ENCODE measurements around the gene PPM1N. TPM values are rescaled to one million over a fixed set of nuclear protein-coding genes. Genes with fewer than 3 reads are reported as not detected.

The PPM1N gene
- polyA plus RNA-seq, 3 donors = 1.3 to 4.3 (median 2.7) TPM

- TF ChIP-seq CTCF (IDR thresholded peaks at IDR 0.05) = no peak
- 100% methylated on average over 4 of the region's 5 CpGs for WGBS (ENCODE audit: insufficient coverage)
Observed at GRCh38 chr19:45511074-45511473, 12.8 kb downstream of the PPM1N start.

GRCh38 chr19:45512881-45513483 is 14.7 kb downstream of the PPM1N start:
- 76% methylated on average over 5 of the region's 6 CpGs for WGBS (ENCODE audit: insufficient coverage)
- Histone ChIP-seq H3K79me2 (ENCODE audit: insufficient read depth, low read length) (peaks cover 99% of the 10 kb centered on the region), H3K4me2 (replicated peaks; ENCODE audit: extremely low read depth, low read length, poor library complexity, severe bottlenecking) (peak overlapping the region; percentile 59), H4K20me1 (ENCODE audit: insufficient read depth, low read length) (peaks cover 96% of the 10 kb centered on the region), H3K27me3 (ENCODE audit: control insufficient read depth in 2 of 2, insufficient read depth in 2 of 2, low read length in 2 of 2) (no peaks in the 10 kb centered on the region), H2AFZ (ENCODE audit: insufficient read depth, low read depth, low read length, poor library complexity, severe bottlenecking) (no peak overlapping the region), H3K27ac (ENCODE audit: low read depth in 1 of 2, low read length in 2 of 2) (peak overlapping the region in 1 of 2 donors; percentile 96), H3K9me3 (replicated peaks in 1 of 2; ENCODE audit: control insufficient read depth in 1 of 2, insufficient read depth in 1 of 2, low read length in 2 of 2) (no peaks in the 10 kb centered on the region), H3K4me3 (replicated peaks in 1 of 3; ENCODE audit: low read depth in 2 of 3, low read length in 3 of 3) (peak overlapping the region in 1 of 3 experiments; percentile 100), H3K4me1 (ENCODE audit: control insufficient read depth in 1 of 2, insufficient read depth in 2 of 2, low read length in 2 of 2) (peaks cover 78 to 81% of the 10 kb centered on the region in 2 donors), H3K36me3 (replicated peaks in 1 of 2; ENCODE audit: control insufficient read depth in 1 of 2, insufficient read depth in 2 of 2, low read length in 2 of 2) (peaks cover 11 to 34% of the 10 kb centered on the region in 2 donors), H3K9ac (ENCODE audit: insufficient read depth, low read length, poor library complexity, severe bottlenecking) (no peak overlapping the region)
- peaks cover 80% of the 10 kb centered on the region for H3K4me1 Mint-ChIP-seq
- no peaks in the 10 kb centered on the region for H3K9me3 Mint-ChIP-seq
- TF ChIP-seq CTCF (IDR thresholded peaks at IDR 0.05) = no peak
- no peaks in the 10 kb centered on the region for H3K27me3 Mint-ChIP-seq (ENCODE audit: low read depth in 3 of 3)
- H3K27ac Mint-ChIP-seq = peak overlapping the region; percentile 58 to 99 (median 97)
- H3K36me3 Mint-ChIP-seq = peaks cover 43 to 76% of the 10 kb centered on the region in 2 donors
- H3K4me3 Mint-ChIP-seq = peak overlapping the region; percentile 16 to 80
- no peak for DNase-seq
- intact Hi-C loops (cut with micrococcal nuclease) = no loop called here

More at GRCh38 chr19:45511074-45511473, 12.8 kb downstream of the PPM1N start:
- H3K27me3 ChIP-seq (ENCODE audit: control insufficient read depth in 2 of 2, insufficient read depth in 2 of 2, low read length in 2 of 2) = no peaks in the 10 kb centered on the region
- H3K27ac ChIP-seq (ENCODE audit: low read depth in 1 of 2, low read length in 2 of 2) = peak overlapping the region in 1 of 2 donors; percentile 10
- peak overlapping the region; percentile 100 for H3K4me2 ChIP-seq (replicated peaks; ENCODE audit: extremely low read depth, low read length, poor library complexity, severe bottlenecking)
- Mint-ChIP-seq H3K27me3 (ENCODE audit: low read depth in 3 of 3) (no peaks in the 10 kb centered on the region), H3K4me1 (peaks cover 70% of the 10 kb centered on the region), H3K9me3 (no peaks in the 10 kb centered on the region), H3K27ac (peak overlapping the region in 6 of 7 donors; percentile 16 to 97 (median 63)), H3K4me3 (peak overlapping the region; percentile 61 to 68), H3K36me3 (peaks cover 33 to 58% of the 10 kb centered on the region in 2 donors)
- intact Hi-C loops (cut with micrococcal nuclease) = no loop called here
- no peak for DNase-seq
- H3K4me3 ChIP-seq (replicated peaks in 1 of 3; ENCODE audit: low read depth in 2 of 3, low read length in 3 of 3) = peak overlapping the region in 1 of 3 experiments; percentile 100
- no peaks in the 10 kb centered on the region for H3K9me3 ChIP-seq (replicated peaks in 1 of 2; ENCODE audit: control insufficient read depth in 1 of 2, insufficient read depth in 1 of 2, low read length in 2 of 2)
- peaks cover 92% of the 10 kb centered on the region for H3K79me2 ChIP-seq (ENCODE audit: insufficient read depth, low read length)
- peaks cover 2 to 20% of the 10 kb centered on the region in 2 donors for H3K36me3 ChIP-seq (replicated peaks in 1 of 2; ENCODE audit: control insufficient read depth in 1 of 2, insufficient read depth in 2 of 2, low read length in 2 of 2)
- peaks cover 86% of the 10 kb centered on the region for H4K20me1 ChIP-seq (ENCODE audit: insufficient read depth, low read length)
- H3K9ac ChIP-seq (ENCODE audit: insufficient read depth, low read length, poor library complexity, severe bottlenecking) = no peak overlapping the region
- peaks cover 69 to 76% of the 10 kb centered on the region in 2 donors for H3K4me1 ChIP-seq (ENCODE audit: control insufficient read depth in 1 of 2, insufficient read depth in 2 of 2, low read length in 2 of 2)
- no peak overlapping the region for H2AFZ ChIP-seq (ENCODE audit: insufficient read depth, low read depth, low read length, poor library complexity, severe bottlenecking)

Data from CD14-positive monocyte (primary cell).